Right hindlimb (tissue), 1 donor: ENCODE measurements around the gene GREM1.

Source experiments
- DNase-seq: peaks from one replicate; pipeline ENCODE4 v3.0.0-alpha.2; 2018

Gene GREM1

DNA sequence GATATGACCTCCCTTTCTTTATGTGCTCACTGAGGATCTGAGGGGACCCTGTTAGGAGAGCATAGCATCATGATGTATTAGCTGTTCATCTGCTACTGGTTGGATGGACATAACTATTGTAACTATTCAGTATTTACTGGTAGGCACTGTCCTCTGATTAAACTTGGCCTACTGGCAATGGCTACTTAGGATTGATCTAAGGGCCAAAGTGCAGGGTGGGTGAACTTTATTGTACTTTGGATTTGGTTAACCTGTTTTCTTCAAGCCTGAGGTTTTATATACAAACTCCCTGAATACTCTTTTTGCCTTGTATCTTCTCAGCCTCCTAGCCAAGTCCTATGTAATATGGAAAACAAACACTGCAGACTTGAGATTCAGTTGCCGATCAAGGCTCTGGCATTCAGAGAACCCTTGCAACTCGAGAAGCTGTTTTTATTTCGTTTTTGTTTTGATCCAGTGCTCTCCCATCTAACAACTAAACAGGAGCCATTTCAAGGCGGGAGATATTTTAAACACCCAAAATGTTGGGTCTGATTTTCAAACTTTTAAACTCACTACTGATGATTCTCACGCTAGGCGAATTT lies 14.9 kb downstream of the GREM1 start:
- no peak for DNase-seq

DNA sequence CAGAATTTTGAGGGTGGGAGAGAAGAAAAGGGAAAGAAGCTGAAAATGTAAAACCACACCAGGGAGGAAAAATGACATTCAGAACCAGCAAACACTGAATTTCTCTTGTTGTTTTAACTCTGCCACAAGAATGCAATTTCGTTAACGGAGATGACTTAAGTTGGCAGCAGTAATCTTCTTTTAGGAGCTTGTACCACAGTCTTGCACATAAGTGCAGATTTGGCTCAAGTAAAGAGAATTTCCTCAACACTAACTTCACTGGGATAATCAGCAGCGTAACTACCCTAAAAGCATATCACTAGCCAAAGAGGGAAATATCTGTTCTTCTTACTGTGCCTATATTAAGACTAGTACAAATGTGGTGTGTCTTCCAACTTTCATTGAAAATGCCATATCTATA lies 15.5 kb downstream of the GREM1 start:
- DNase-seq: no peak

DNA sequence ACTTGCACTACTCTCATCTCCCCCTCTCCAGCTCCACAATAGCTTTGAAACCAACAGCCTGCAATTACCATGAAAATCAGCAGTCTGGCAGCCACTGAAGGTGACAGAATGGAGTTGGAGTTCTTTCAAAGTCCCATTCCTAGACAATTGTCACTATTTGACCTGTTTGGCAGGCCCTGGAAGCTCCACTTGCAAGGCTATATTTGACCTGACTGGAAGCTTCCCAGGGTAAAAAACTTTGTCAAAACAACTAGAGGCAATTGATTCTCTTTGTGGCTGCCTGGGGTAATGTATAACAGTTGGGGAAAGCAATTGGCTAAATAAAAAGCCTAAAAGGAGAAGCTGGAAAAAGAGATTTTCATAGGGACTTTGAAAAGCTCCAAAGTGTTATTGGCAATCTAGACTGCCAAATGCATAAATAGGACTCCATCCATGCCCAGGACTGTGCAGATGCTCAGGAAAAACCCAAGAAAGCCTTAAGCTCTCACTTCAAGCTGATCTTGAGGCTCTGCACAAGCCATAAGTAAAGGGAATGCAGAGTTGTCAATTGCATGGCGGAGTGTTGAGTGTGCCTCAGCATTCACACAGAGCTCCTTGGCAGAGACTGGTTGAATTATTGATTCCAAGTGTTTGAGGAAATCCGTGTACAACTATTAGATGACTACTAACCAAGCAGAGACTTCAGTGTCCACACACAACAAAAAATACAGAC lies 18.3 kb downstream of the GREM1 start:
- DNase-seq: no peak

- DNase-seq: no peak
These were observed 18.9 kb downstream of the GREM1 start for GRCh38 chr15:32736701-32737061.

DNA sequence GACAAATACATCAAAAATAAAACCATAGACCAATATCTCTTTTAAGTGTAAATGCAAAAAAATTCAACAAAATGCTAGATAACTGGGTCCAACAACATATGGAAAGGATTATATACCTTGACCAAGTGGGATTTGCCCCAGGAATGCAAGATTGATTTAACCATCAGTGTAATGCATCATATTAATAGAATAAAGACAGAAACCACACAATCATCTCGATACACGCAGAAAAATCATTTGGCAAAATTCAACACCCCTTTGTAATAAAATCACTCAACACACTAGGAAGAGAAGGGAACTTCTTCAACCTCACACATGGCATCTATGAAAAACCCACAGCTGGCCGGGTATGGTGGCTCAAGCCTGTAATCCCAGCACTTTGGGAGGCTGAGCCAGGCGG lies 19.5 kb downstream of the GREM1 start:
- no peak for DNase-seq

GRCh38 chr15:32738666-32739065 lies 20.9 kb downstream of the GREM1 start:
- no peak for DNase-seq

- DNase-seq: no peak
These were observed 21.8 kb downstream of the GREM1 start for GRCh38 chr15:32739522-32740063.

DNA sequence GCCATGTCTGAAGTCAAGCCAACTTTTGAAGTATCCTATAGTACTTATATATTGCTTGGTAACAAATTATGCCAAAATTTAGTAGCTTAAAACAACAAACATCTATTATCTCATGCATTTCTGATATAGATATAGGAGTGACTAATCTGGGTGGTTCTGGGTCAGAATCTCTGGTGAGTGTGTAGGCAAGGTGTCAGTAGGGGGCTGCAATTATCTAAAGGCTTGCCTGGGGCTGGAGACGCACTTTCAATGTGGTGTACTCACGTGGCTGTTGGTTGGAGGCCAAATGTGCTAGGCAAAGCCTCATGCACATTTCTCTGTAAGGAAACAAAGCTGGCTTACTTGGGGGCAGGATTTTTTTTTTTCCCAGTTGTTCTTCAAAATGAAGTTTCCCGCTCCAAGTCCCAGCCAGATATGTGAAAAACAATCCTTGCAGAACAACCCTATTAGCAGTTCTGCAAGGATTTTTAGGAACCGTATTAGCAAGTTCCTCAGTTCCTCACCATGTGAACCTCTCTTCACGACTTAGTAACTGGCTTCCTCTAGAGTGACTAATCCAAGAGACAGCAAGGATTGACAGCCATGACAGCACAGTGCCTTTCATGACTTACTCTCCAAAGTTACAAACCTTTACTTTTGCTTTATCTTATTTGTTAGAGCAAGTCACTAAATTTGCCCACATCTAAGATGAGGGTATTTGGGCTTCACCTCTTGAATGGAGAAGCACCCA lies 25.8 kb downstream of the GREM1 start:
- no peak for DNase-seq

- DNase-seq: no peak
These were observed 28.5 kb downstream of the GREM1 start for GRCh38 chr15:32746116-32746857.

GRCh38 chr15:32747921-32748342 lies 30.1 kb downstream of the GREM1 start:
- DNase-seq: no peak

GRCh38 chr15:32750979-32751378 lies 33.2 kb downstream of the GREM1 start:
- no peak for DNase-seq

DNA sequence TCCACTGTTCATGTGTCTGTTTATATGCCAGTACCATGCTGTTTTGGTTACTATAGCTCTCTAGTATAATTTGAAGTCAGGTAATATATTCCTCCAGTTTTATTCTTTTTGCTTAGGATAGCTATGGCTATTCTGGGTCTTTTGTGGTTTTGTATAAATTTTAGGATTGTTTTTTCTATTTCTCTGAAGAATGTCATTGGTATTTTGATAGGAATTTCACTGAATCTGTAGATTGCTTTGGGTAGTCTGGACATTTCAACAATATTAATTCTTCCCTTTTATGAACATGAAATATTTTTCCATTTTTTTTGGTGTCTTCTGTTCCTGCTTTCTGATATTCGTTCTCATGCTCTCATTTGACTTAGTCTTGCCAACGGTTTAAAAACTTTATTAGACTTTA lies 39.6 kb downstream of the GREM1 start:
- no peak for DNase-seq

- no peak for DNase-seq
These were observed 45.5 kb downstream of the GREM1 start for GRCh38 chr15:32763295-32763694.

DNA sequence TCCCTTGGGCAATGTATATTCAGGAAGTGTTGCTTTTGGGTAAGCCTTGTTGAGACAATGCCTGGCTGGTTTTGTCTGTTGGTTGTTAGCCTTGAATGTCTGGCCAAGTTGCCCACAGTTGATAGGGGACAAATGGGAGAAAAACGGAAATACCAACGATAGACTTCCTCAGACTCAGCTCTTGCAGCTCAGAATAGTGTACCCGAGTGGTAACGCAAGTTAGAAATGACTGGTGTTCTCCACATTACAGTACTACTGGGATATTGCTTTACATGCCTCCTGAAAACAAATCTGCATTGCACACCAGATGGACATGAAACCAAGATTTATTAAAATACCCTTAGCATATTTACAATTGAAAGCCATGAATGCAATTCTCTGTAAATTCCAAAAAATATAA lies 47.4 kb downstream of the GREM1 start:
- DNase-seq: no peak

DNA sequence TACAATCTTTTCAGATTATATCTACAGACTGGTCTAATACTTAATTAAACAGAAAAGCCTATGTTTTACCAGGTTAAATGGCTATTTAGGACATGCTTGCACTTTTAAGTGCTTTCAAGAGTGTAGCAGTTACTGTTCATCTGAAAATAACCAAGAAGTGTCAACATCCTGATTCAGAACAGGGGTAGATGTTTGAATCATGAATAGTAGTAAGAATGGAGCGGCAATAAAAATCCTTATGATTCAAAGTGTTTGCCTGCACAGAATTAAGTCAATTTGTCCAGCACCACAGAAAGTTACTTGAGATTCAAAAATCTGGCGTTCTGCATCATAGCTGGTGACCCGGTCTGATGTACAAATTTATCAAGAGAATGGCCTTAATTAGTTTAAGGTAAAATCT lies 48.3 kb downstream of the GREM1 start:
- DNase-seq: no peak

GRCh38 chr15:32767236-32767635 lies 49.4 kb downstream of the GREM1 start:
- no peak for DNase-seq

DNA sequence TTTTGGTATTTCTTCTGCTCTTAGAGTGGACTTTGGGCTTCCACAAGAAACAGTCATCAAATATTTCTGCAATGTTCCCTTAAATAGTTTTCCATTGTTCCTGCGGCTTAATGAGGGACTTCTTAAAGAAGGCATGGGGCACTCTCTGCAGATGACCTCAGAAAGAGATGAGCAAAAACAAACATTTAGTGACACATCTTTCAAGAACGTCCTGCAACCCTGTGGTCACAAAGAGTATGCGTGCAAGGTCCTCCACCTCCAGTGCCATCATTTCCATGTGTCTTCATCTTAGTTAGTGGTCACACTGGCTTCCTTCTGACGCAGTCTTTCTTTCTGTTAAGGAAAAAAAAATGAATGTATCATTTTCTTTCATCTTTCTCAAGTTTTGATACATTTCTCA lies 56.2 kb downstream of the GREM1 start:
- DNase-seq: no peak

GRCh38 chr15:32775103-32775502 lies 57.3 kb downstream of the GREM1 start:
- DNase-seq: no peak

GRCh38 chr15:32778391-32779176 lies 60.8 kb downstream of the GREM1 start:
- no peak for DNase-seq

DNA sequence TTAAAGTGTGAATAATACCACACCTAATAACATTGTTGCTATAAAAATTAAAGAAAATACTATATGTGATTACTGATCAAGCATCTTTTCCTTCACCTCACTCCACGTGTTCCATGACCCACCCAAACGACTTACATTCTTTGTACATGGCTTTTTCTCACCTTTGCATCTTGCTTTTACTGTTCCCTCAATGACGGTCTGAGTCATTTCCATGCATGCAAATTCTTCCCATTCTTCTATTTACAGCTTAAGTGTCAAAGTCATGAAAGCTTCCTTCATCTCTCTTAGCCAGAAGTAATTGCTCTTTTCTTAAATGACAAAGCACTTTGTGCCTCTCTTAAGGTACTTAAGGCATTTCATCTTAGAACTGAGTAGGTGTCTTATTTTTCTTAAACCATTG lies 64.0 kb downstream of the GREM1 start:
- DNase-seq: no peak

- no peak for DNase-seq
These were observed 66.8 kb downstream of the GREM1 start for GRCh38 chr15:32784581-32784980.

DNA sequence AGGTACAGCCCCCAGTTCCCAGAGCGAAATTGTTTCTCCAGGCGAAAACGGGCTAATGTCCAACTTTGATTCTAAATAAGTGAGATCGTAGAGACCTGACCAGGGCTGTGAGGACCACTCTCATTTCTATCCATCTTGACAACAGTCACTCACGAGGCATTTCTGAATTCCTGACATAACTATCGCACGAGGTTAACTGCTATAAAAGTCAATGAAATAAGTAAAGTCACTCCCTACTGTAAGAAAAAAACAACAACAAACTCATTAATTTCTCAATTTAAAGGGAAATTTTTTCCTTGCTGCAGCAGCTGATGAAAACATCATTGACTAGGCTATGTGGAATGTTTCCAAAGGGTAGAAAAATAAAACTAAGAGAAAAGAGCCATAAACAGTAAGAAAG lies 69.1 kb downstream of the GREM1 start:
- no peak for DNase-seq

GRCh38 chr15:32787949-32788348 lies 70.1 kb downstream of the GREM1 start:
- no peak for DNase-seq
